HG03460 (cell line): Measurements from ENCODE around the gene ZNF319.

ENCODE experiments used
- ATAC-seq: cut with Tn5 transposase; IDR thresholded peaks from one replicate; pipeline ENCODE4 v1.9.1; 2021; ENCODE audit not compliant: unreplicated experiment

Gene ZNF319

GRCh38 chr16:57957673-57958392 is 42.6 kb downstream of the ZNF319 start:
- ATAC-seq, result no peak

GRCh38 chr16:57956924-57957672 is 43.4 kb downstream of the ZNF319 start:
- ATAC-seq, result no peak

GRCh38 chr16:57956270-57956808 is 44.1 kb downstream of the ZNF319 start:
- no peak for ATAC-seq

- ATAC-seq, result no peak
Measured at GRCh38 chr16:57955572-57956188, 44.8 kb downstream of the ZNF319 start.

GRCh38 chr16:57953857-57954256 is 46.6 kb downstream of the ZNF319 start:
- ATAC-seq, result no peak

- ATAC-seq, result no peak
Measured at GRCh38 chr16:57952909-57953308, 47.6 kb downstream of the ZNF319 start.

- no peak for ATAC-seq
Measured at GRCh38 chr16:57951204-57951960, 49.1 kb downstream of the ZNF319 start.

- ATAC-seq, result no peak
Measured at GRCh38 chr16:57950382-57950781, 50.1 kb downstream of the ZNF319 start.

GRCh38 chr16:57949595-57950238 is 50.8 kb downstream of the ZNF319 start:
- no peak for ATAC-seq

GRCh38 chr16:57949013-57949412 is 51.5 kb downstream of the ZNF319 start:
- no peak for ATAC-seq

GRCh38 chr16:57948027-57948426 is 52.4 kb downstream of the ZNF319 start:
- ATAC-seq, result no peak

GRCh38 chr16:57947261-57947660 is 53.2 kb downstream of the ZNF319 start:
- ATAC-seq, result no peak

- ATAC-seq, result no peak
Measured at GRCh38 chr16:57946181-57946801, 54.2 kb downstream of the ZNF319 start.

- ATAC-seq, result no peak
Measured at GRCh38 chr16:57945740-57946138, 54.7 kb downstream of the ZNF319 start.

GRCh38 chr16:57944970-57945739 is 55.3 kb downstream of the ZNF319 start:
- ATAC-seq, result no peak
